Suppressor macrophage treated with lipopolysaccharide for 4 hours (primary cell): ENCODE measurements around the gene SYT1.
"Not testable (repeated sequence)": the region's sequence is repeated elsewhere in the genome, so short reads cannot be mapped to it uniquely, and the experiment has no call there.

ENCODE experiments used
- DNase-seq: peaks from one replicate; pipeline ENCODE4 v3.0.0-alpha.2; 2020

Gene SYT1

DNA sequence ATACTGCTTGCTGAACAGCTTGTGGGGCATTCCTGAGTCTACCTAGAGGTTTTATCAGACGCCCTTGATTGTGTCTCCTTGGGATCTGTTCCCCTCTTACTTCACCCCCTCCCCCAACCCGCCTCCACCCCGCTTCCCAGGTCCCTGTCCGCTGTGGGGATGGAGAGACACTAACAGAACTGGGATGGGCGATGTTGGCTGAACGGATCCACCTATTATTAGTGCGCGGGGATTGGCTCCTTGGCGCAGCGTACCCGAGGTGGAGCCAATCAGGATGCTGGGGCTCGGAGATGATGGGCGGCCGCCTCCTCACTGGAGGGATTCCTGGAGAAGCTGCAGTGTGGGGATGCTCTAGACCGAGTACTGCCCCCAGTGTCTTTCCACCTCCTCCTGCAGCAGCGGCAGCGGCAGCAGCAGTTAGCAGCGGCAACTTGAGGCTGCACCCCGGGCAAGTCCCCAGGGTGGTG lies at the start of gene SYT1:
TSS of gene SYT1 (plus strand) at position 372 of the 467 bp plus-strand sequence.
- DNase-seq, result no peak

DNA sequence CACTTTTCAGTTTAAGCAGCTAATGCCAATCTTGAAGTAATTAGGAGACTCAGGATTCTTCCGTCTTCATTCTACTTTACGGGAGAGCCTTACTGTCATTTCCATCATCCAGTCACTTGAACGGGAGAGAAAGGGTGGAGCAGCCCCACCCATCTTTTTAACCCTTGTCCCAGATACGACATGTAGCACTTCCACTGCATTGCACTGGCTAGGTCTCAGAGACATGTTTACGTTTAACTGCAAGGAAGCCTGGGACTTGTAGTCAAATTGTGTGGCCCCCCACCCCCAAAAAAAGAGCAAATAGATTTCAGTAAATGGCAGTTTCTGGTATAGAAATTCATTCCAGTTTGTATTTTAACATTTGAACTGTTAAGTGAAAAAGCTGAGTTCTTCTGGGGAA lies 46.1 kb upstream of the SYT1 start:
- DNase-seq, result no peak

DNA sequence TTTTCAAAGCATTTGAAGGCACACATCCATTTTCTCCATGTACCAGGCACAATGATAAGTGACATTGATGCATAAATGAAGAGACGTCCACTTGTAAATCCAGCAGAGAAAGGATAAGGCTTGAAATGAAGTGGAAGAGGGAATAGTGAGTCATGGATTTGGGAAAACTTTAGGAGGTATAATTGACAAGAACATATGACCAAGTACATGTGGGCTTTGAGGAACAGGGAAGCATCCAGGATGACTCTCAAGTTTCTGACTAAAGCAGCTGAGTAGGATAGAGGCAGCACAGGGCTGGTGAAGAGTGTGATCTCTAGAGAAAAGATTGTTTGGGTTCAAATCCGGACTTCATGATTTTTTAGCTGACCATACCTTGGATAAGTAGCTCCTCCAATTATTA lies 43.6 kb upstream of the SYT1 start:
- no peak for DNase-seq

DNA sequence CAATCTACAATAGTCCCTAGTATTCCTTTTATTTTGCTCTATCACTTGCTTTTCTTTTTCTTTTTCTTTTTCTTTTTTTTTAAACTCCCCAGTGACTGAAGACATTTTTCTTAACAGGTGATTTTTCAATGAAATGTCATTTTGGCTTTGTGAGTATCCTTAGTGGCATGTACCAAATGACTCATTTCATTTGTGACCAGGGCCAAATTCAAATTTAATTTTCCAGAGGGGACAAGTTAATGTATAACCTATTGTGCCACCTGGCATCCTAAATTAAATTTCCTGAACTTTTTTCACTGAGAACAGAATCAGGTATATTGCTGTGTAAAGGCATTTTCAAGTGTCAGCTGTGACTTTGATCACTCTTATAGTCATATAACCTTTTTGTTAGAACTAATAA lies 39.7 kb upstream of the SYT1 start:
- DNase-seq, result no peak

DNA sequence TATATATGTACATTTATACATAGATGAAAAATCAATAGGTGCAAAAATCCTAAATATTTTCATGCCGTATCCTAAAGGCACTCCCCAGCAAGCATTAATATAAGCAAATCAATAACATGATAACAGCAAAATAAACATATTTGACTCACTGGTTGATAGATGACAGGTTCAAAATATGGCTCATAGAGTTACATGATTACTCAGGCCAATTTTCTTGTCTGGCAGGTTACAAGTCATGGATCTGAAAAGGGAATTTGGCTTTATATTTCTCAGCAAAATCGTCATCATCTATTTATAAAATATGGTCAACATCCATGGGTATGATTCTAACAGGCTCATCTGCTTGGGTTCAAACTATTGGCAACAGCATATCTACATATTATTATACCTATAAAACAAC lies 34.9 kb upstream of the SYT1 start:
- no peak for DNase-seq

DNA sequence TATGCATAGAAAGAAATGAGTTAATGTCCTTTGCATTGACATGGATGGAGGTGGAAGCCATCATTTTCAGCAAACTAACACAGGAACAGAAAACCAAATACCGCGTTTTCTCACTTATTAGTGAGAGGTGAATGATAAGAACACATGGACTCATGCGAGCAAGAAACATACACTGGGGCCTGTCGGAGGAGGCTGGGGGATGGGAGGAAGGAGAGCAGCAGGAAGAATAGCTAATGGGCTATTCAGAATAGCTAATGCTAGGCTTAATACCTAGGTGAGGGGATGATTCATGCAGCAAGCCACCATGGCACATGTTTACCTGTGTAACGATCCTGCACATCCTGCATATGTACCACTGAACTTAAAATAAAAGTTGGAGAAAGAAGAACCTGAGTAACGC lies 29.1 kb upstream of the SYT1 start:
- no peak for DNase-seq

DNA sequence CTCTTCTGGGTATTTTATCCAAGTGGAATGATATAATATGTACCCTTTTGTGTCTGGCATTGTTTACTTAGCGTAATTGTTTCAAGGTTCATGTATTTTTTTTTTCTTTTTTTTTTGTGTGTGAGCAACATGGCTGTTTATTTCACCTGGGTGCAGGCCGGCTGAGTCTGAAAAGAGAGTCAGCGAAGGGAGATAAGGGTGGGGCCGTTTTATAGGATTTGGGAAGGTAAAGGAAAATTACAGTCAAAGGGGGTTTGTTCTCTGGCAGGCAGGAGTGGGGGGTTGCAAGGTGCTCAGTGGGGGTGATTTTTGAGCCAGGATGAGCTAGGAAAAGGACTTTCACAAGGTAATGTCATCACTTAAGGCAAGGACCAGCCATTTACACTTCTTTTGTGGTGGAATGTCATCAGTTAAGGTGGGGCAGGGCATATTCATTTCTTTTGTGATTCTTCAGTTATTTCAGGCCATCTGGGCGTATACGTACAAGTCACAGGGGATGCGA lies 24.0 kb upstream of the SYT1 start:
- DNase-seq, result not testable (repeated sequence)

DNA sequence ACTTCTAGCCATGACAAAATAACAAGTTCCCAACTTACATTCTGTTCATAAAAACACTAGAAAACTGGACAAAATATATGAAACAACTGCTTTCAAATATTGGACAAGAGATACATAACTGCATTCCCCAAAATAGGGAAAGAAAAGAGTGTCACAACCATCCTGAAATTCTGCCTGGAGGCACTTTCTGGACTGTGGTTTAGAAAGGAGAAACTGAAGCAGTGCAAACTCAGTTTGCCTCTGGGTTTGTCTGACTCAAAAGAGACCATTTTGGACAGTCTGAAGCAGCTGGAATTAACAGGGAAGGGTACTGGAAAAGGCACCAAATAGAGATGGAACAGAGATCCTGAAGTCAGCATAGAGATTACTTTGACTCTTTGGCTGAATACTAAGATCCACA lies 11.3 kb upstream of the SYT1 start:
- DNase-seq, result no peak

DNA sequence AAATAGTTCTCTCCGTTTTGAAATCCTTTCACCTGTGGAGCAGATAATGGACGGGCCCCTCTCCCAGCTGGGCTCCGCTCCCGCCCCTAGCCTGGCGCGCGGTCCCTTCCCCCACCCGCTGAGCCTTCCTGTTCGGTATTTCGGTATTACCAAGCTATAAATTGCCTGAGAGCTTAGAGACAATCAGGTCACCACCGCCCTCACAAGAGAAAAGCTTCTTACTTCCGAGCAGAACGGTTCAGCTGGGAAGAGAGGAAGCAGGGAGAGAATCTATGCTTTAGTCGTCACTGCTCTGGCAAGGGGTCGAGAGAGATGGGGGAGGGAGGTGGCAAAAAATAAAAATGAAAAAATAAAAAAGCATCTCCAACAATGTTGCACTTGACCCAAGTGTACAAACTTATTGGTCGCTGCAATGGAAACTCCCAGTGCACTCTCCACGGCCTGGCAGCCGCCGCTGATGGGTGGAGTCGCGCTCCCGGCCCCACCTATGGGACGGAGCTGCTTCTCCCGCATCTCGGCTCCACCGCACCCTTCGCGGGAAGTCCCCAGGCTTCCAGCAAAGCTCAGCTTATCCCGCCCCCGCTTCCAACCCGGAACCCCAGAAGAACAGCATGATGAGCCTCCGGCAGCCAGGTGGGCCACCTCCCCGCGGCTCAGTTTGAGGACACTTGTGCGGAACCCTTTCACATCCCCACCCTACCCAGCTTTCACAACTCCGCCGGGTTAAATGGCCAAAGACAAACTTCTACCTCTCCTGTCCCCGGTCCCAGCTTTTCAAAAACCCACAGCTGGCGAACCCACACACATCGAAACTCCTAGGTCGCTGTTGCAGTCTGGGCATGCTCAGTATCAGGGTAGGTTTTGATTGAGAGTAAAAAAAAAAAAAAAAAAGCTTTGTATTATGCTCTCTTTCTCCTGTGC lies 832 bp upstream of the SYT1 start:
- DNase-seq, result no peak

DNA sequence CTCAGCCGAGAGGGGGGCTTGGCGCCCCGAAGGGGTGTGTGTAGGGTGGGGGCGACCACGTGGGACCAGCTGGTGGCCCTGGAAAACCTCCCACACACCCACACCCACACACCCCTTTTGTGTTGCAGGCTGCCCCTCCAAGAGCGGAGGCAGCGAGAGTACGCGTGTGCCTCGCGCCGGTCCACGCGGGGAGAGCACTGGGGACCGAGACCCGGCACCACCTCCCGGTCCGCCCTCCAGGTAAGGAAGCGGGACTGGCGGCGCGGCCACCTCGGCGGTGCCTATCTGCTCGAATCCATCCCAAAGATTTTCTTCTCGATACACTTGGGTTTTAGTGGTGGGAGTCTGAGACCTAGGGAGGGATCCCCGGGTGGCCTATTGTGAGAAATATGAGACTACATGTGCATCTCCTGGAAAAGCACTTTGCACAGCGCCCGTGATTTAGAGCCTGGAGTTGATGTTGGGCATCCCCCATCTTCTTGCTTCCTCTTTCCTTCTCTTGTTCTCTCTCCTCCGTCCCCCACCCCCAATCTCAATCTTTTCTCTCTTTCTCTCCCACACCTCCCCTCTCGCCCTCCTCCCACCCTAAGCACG lies 393 bp downstream of the SYT1 start:
- no peak for DNase-seq

DNA sequence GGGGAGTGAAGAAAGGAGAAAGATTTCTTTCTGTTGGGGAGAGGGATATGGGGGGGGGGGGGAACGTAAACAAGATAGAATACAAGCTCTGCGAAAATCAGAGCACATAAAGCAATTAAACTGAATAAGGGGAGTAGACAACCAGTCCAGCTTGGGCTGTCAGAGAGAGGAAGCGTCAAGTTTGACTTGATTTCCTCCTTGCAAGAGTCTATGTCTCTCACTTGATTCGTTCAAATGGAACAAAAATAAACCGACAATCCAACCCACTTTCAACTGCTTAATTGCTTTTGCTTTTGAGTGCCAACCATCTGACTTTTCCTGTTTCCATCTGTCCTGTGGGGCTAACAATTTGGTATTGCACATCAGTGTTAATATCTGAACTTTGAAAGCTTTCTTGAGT lies 942 bp downstream of the SYT1 start:
- no peak for DNase-seq

DNA sequence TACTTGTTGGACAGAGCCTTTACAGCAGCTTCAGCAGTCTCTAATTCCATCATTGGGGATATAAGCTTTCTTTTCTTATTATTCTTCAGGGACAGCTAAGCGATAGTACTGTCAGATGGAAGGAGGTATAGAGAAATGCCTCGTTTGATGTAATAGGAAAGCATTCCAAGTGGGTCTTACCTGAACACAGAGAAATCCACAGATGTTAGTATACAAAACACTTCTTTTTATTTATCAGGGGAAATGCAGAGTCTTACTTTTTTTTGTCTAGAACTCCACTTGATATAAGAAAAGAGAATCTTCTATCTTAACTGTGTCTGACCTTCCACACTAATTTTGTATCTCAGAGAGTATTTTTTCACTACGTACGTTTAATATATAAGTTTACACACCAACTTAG lies 1.9 kb downstream of the SYT1 start:
- DNase-seq, result no peak

DNA sequence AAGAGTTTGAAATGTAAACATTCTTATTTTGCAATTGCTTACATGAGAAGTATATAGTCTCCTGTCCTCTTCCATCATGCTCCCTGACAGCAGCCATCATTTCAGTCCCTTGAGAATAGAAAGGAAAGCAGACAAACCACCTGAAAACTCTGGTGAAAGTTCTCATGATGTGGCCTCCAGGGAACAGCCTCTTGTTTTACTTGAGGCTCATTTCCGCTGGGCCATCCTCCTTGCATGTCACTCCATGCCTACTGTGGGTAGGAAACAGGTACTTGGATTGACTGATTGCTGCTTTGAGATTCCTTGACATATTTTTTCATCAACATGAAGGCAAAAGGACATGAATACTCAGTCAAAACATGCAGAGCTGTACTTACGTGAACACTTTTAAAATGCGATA lies 6.0 kb downstream of the SYT1 start:
- DNase-seq, result no peak

DNA sequence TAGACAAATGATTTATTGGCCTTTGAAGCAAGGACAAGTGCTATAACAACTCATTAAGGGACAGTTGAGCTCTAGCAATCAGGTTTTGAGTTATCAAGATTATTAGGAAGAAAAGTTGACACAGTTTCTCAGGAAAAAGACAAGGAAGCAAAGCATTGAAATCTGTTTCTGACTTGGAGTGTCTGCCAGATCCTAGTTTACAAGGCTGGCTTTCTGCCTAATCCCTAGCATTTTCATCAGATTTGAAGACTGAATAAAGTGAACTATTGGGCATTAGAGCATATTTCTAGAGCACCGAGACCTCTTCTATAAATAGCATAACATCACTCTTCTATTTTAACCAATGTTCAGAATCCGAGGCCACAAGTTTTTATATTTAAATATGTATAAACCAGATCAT lies 7.0 kb downstream of the SYT1 start:
- no peak for DNase-seq

DNA sequence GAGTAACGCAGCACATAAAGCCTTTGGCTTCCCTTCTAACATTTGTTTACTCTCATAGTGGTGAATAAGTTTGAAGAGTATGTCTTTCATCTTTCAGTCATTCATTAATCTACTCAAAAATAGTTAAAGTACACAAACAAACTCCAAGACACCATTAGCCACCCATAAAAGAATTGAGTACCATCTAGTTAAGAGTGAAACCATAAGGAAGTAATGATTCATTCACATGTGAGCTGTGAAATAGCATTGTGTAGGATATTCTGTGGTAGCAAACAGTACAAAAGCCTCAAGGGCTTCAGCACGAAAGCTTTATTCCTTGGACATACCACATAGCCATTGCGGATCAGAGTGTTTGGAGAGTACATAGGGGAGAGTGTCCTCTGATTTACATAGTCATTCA lies 13.9 kb downstream of the SYT1 start:
- no peak for DNase-seq

DNA sequence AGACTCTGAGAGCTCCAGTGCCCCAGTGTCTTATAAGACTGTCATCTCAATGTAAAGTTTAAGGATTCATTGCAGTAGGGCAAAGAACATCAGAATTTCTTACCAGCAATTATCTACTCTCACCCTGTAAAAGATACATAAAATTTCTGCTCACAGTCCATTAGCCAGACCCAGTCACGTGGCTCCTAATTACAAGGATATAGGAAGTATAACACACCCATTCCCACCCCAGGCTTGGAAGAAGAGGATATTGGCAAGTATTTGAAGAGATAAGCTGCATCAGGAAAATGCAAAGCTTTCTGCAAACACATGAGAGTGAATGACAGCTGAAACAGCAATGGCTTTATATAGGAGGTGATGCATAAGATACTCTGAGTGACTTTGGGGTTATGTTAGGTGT lies 14.3 kb downstream of the SYT1 start:
- DNase-seq, result no peak

DNA sequence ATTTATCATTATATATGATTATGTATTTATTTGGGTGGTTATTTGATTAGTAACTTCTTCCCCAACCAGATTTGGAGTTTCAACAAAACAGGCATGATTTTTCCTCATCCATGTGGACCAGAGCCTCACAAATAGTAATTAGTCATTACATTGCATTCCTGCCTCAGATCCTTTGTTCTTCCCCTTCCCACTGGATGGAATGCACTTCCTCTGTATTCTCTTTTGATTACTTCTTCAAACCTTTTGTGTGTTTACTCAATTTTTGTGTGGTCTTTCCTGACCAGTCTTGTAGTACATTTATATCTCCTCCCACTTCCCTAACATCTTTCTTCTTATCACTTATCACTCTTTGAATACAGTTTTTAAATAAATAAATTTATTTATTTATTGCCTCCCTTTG lies 15.5 kb downstream of the SYT1 start:
- no peak for DNase-seq

DNA sequence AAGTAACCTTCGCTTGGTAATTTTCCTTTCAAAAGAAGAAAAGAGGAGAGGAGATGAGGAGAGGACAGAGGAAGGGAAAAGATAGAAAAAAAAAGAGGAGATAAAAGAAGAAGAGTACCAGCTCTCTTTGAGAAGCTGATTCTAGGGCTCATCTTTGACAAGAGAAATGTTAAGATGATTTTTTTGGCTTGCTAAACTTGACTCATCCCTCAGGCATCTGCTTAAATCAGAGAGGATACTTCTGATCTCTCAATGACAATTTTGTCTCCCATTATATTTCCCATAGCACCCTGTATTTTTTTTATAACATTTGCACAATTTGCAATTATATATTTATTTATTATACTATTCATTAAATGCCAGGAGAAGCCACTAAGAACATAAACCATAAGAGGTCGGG lies 17.1 kb downstream of the SYT1 start:
- DNase-seq, result no peak

DNA sequence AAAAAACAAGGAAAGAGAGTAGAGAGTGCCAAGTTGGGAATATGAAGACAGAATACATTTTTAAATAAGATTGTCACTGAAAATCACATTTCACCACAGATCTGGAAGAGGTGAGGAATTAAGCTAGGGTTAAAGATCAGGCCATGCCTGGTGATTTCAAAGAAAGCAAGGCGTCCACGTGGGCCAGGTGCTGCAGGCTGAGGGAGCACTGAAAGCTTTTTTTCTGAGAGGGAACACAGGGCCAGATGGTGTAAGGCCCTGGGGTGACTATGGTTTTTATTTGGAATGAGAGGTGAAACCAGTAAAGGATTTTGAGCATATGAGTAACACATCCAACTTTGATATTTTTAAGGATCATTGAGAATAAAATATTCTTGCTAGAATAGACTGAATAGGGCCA lies 20.9 kb downstream of the SYT1 start:
- no peak for DNase-seq

DNA sequence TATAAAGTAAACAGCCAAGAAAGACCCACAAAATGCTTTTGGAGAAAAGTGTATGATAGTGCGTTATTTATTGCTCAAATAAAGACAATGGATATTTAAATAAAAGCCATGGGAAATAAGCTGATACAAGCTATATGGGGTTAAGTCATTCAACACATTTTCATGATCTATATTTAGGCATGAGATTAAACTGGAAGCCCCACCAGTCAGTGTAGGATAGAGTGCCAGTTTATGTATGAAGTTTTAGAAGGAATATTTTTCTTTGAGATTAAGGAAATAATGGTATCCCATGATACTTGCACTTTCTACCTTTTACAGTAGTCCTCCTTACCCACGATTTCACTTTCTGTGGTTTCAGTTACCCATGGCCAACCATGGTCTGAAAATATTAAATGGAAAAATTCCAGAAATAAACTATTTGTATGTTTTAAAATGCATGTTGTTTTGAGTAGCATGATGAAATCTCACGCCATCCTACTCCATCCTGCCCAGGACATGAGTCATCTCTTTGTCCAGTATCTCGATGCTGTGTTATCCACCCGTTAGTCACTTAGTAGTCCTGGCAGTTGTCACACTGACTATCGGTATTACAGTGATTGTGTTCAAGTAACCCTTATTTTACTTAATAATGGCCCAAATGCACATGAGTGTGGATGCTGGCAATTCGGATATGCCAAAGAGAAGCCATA lies 22.3 kb downstream of the SYT1 start:
- DNase-seq, result no peak

DNA sequence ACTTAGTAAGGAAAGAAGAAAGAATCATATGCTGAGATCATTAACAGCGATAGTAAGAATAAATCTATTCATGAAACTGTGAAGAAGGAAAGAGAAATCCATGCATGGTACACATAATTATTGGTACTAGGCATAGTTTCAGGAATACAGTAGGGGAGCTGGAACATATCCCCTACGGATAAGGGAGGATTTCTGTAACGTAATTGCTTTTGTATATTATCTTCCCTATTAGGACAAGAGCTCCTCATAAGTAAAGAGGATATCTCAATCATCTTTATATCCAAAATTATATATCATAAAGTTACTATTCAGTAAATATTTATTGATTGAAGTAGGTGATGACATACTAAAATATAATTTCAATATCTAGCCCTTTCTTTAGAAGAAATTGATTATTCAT lies 22.9 kb downstream of the SYT1 start:
- no peak for DNase-seq

DNA sequence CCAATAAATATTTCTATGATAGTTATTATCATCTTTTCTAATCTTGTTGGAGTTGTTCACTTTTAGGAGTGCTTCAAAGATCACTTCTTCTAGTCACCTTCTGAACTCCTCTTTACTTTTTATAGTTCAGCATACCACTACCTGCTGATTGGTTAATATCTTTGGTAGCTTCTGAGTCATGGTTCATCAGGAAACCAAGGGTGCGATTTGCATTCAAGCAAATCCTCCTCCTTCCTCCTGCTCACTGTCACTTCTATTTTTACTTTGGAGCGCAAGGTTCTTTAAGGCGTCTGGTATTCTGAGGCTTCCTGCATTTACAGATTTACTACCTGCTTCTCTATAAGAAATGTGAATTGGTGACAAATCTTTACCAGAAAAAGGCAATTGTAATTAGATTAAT lies 24.0 kb downstream of the SYT1 start:
- DNase-seq, result no peak

DNA sequence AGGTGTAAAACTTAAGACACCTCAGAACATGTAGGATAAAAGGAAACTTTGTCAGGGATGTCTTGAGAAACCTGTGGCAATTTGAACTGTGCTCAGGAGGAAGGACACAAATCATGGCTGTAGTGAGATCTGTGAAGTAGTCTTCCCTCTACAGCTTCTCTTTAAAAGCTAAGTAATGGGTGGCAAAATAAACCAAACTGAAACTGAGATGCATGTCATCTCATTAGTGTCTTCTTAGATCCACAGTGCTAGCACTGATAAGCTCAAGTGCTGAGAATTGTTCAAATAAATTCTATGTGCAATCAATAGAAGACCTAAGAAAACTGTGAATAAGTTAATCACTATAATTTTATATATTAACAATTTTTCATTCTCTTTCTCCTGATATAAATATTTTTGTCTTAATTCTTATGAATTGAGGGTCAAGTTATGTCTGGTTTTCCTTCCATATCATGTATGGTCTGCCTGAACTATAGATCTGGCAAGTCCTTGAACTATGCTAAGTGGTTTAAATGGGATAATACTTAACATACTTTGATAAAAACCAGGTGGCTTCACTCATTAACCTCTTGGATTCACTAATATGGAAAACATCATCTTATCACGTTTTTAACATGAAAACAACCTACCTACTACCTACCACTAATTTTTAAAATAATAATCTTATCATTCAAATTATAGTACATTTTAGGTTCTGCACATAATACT lies 27.2 kb downstream of the SYT1 start:
- DNase-seq, result no peak
